ENCODE measurements around the gene ACSF3. TPM values are rescaled to one million over a fixed set of nuclear protein-coding genes. Genes with fewer than 3 reads are reported as not detected.

Gene ACSF3
- total RNA-seq, 1 experiment from 2014 or later = 74.5 TPM

DNA sequence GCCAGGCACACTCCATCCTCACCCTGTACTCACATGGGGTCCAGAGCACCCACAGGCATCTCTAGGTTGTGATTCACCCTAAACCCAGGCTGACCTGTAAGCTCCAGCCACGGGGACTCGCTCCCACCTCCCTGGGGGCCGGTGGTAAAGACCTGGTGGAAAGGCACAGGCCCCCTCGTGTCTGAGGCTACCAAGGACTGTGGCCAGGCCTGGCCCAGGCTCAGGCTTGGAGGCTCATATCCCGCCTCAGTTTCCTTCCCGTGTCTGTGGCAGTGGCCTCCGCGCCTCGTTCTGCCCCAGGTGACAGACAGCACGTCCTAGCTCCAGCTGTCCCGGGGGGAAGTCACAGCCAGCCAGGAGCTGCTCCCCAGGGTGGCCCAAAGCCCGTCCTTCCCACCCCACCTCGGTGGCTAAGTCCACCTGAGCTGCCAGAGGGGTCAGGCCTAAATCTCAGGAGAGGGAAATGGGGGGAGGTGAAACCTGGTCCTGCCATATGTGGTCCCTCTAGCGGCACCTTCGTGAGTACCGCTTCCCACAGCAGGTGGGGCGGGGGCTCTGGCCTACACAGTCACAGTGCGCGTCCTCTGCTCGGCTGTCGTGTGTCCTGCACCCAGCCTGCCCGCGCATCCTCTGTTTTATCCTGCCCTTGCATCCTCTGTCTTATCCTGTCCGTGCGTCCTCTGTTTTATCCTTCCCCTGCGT, 90.5 kb downstream of the ACSF3 start:
- Histone ChIP-seq H3K4me1 (ENCODE audit: control insufficient read depth in 1 of 2, insufficient read depth in 2 of 2, low read length in 2 of 2) (peaks cover 5 to 22% of the 10 kb centered on the region in 2 experiments; a peak in 3 of 4 replicates), H3K36me3 (ENCODE audit: control insufficient read depth in 1 of 2, insufficient read depth in 2 of 2, low read length in 2 of 2) (no peaks in the 10 kb centered on the region), H4K20me1 (ENCODE audit: insufficient read depth) (no peaks in the 10 kb centered on the region), H3K9ac (ENCODE audit: low read length) (no peak overlapping the region), H2AFZ (ENCODE audit: low read depth, low read length, poor library complexity, severe bottlenecking) (no peak overlapping the region), H3K79me2 (ENCODE audit: insufficient read depth, low read length) (no peaks in the 10 kb centered on the region), H3K27me3 (ENCODE audit: insufficient read depth, low read length) (no peaks in the 10 kb centered on the region), H3K9me3 (ENCODE audit: control insufficient read depth in 1 of 2, insufficient read depth in 1 of 2, low read depth in 1 of 2, low read length in 2 of 2) (no peaks in the 10 kb centered on the region), H3K27ac (ENCODE audit: low read depth, low read length) (no peak overlapping the region; the same call in 1 of the 2 replicates), H3K4me3 (replicated peaks in 1 of 2; ENCODE audit: low read depth in 1 of 2, low read length in 2 of 2) (no peak overlapping the region), H3K9me2 (ENCODE audit: insufficient read depth) (no peaks in the 10 kb centered on the region), H3K4me2 (ENCODE audit: low read length) (no peak overlapping the region)
- CTCF ChIA-PET = no interaction called here
- intact Hi-C loops (cut with micrococcal nuclease) = no loop called here
- no peak for TF ChIP-seq POLR2AphosphoS5 (IDR thresholded peaks at IDR 0.05; ENCODE audit: low read depth, low read length)
- no peak for TF ChIP-seq CEBPB (IDR thresholded peaks at IDR 0.05; ENCODE audit: low read depth)
- TF ChIP-seq RAD21 (IDR thresholded peaks at IDR 0.05; ENCODE audit: low read depth) = no peak
- TF ChIP-seq CBX3 (IDR thresholded peaks at IDR 0.05; ENCODE audit: low read depth) = no peak
- no peak for TF ChIP-seq SIN3A (IDR thresholded peaks at IDR 0.05; ENCODE audit: low read depth)
- no peak for TF ChIP-seq ZFX (IDR thresholded peaks at IDR 0.05)
- TF ChIP-seq ELF1 (IDR thresholded peaks at IDR 0.05; ENCODE audit: borderline replicate concordance, low read depth) = no peak
- TF ChIP-seq, protein P1, sequence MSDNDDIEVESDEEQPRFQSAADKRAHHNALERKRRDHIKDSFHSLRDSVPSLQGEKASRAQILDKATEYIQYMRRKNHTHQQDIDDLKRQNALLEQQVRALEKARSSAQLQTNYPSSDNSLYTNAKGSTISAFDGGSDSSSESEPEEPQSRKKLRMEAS (IDR thresholded peaks at IDR 0.05) = no peak
- TF ChIP-seq JUND (IDR thresholded peaks at IDR 0.05) = no peak
- TF ChIP-seq POLR2A (IDR thresholded peaks at IDR 0.05; ENCODE audit: borderline replicate concordance, extremely low read depth, insufficient read depth, insufficient read length) = no peak
- TF ChIP-seq SP1 (IDR thresholded peaks at IDR 0.05; ENCODE audit: low read depth) = no peak
- no peak for TF ChIP-seq SRF (IDR thresholded peaks at IDR 0.05; ENCODE audit: low read depth)
- POLR2A ChIA-PET = no interaction called here
- RAD21 ChIA-PET (ENCODE audit: low non-redundant PET in 1 of 2, low total read pairs in 2 of 2, uncharacterized antibody in 2 of 2, unreplicated experiment in 2 of 2) = no interaction called here
- BruUV-seq (replicated peaks) = no TSS peak
- no peak for DNase-seq (ENCODE audit: low read depth, low spot score)
- no peak for ATAC-seq

DNA sequence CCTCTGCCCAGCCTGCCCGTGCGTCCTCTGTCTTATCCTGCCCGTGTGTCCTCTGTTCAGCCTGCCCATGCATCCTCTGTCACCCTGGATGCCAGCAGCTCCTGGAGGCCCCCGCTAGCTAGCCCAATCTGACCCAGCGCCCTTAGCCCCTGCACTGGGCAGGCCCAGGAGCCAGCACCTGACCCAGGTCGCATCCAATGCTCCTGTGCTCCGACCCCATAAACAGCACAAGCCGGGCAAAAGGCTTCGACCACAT, 91.0 kb downstream of the ACSF3 start:
- ATAC-seq = no peak

More for the DNA sequence above, 91.0 kb downstream of the ACSF3 start:
- Histone ChIP-seq H3K9me2 (ENCODE audit: insufficient read depth) (no peaks in the 10 kb centered on the region), H3K4me1 (ENCODE audit: control insufficient read depth in 1 of 2, insufficient read depth in 2 of 2, low read length in 2 of 2) (peaks cover 5 to 22% of the 10 kb centered on the region in 2 experiments; a peak in 3 of 4 replicates), H2AFZ (ENCODE audit: low read depth, low read length, poor library complexity, severe bottlenecking) (no peak overlapping the region), H3K27me3 (ENCODE audit: insufficient read depth, low read length) (no peaks in the 10 kb centered on the region), H3K36me3 (ENCODE audit: control insufficient read depth in 1 of 2, insufficient read depth in 2 of 2, low read length in 2 of 2) (no peaks in the 10 kb centered on the region), H3K4me2 (ENCODE audit: low read length) (no peak overlapping the region), H3K9ac (ENCODE audit: low read length) (no peak overlapping the region), H3K27ac (ENCODE audit: low read depth, low read length) (no peak overlapping the region; the same call in 1 of the 2 replicates), H3K79me2 (ENCODE audit: insufficient read depth, low read length) (no peaks in the 10 kb centered on the region), H3K4me3 (replicated peaks in 1 of 2; ENCODE audit: low read depth in 1 of 2, low read length in 2 of 2) (no peak overlapping the region), H3K9me3 (ENCODE audit: control insufficient read depth in 1 of 2, insufficient read depth in 1 of 2, low read depth in 1 of 2, low read length in 2 of 2) (no peaks in the 10 kb centered on the region), H4K20me1 (ENCODE audit: insufficient read depth) (no peaks in the 10 kb centered on the region)
- BruUV-seq (replicated peaks) = no TSS peak
- CTCF ChIA-PET = no interaction called here
- no peak for DNase-seq (ENCODE audit: low read depth, low spot score)
- TF ChIP-seq POLR2A (IDR thresholded peaks at IDR 0.05; ENCODE audit: borderline replicate concordance, extremely low read depth, insufficient read depth, insufficient read length) = no peak
- TF ChIP-seq FOSL1 (IDR thresholded peaks at IDR 0.05; ENCODE audit: low read depth) = no peak
- RAD21 ChIA-PET (ENCODE audit: low non-redundant PET in 1 of 2, low total read pairs in 2 of 2, uncharacterized antibody in 2 of 2, unreplicated experiment in 2 of 2) = no interaction called here
- intact Hi-C loops (cut with micrococcal nuclease) = no loop called here
- POLR2A ChIA-PET = no interaction called here
